HEK293 (cell line): ENCODE measurements around the gene FTSJ1.

Experiments
- ZBTB6 ChIP-seq: fragments of 450-650 bp; formaldehyde crosslinking; IDR thresholded peaks from 2 replicates; pipeline ENCODE4 v1.5.1; 2017; ENCODE audit warnings: missing biosample characterization, missing genetic modification characterization
- ZNF26 ChIP-seq: fragments of 450-650 bp; formaldehyde crosslinking; IDR thresholded peaks from 2 replicates; pipeline ENCODE4 v1.5.1; 2016; ENCODE audit warnings: missing biosample characterization, missing genetic modification characterization
- ZNF677 ChIP-seq: fragments of 450-650 bp; IDR thresholded peaks from 2 replicates; pipeline ENCODE4 v1.5.0; 2018; ENCODE audit warnings: missing biosample characterization, mild to moderate bottlenecking, missing genetic modification characterization, moderate library complexity

FTSJ1 gene

GRCh38 chrX:48533165-48533564 lies 57.2 kb downstream of the FTSJ1 start (continued):
- TF ChIP-seq ZNF26 (no peak), ZBTB6 (tag by site-specific recombination) (no peak), ZNF677 (tag by site-specific recombination) (no peak)
